GM12878 (cell line): Measurements from ENCODE around the gene SPHK1.

Experiments used
- CTCF ChIP-seq, 3 experiments: IDR thresholded peaks in 2 of 3; conservative IDR thresholded peaks in 1 of 3; 2 replicates each; pipeline ENCODE4 v1.5.1; 2011; ENCODE audit warnings: low read depth in 3 of 3, low read length in 3 of 3, mild to moderate bottlenecking in 3 of 3, control low read depth in 2 of 3, moderate library complexity in 2 of 3, inconsistent platforms in 1 of 3, mixed read lengths in 1 of 3; ENCODE audit not compliant: control insufficient read depth in 2 of 3, insufficient read depth in 1 of 3; ENCODE audit errors: extremely low read depth in 1 of 3
- DPF2 ChIP-seq: fragments of 450-650 bp; IDR thresholded peaks from 2 replicates; pipeline ENCODE4 v1.6.1; 2017; ENCODE audit warnings: mild to moderate bottlenecking
- HDAC2 ChIP-seq: fragments of 200-600 bp; sonication (generic); IDR thresholded peaks from 2 replicates; pipeline ENCODE4 v1.6.1; 2017
- LARP7 ChIP-seq: fragments of 450-650 bp; IDR thresholded peaks from 2 replicates; pipeline ENCODE4 v1.6.1; 2017; ENCODE audit warnings: mild to moderate bottlenecking
- NFIC ChIP-seq: IDR thresholded peaks from 2 replicates; pipeline ENCODE4 v1.6.1; 2012; ENCODE audit warnings: low read depth, mild to moderate bottlenecking, inconsistent platforms, low read length, moderate library complexity
- POLR2AphosphoS5 ChIP-seq: IDR thresholded peaks from 2 replicates; pipeline ENCODE4 v1.6.1; 2011; ENCODE audit warnings: mild to moderate bottlenecking, low read length, inconsistent platforms
- RAD21 ChIP-seq: IDR thresholded peaks from 2 replicates; pipeline ENCODE4 v1.6.1; 2011; ENCODE audit warnings: mild to moderate bottlenecking, low read depth, low read length, moderate library complexity; ENCODE audit not compliant: insufficient read depth
- SIX5 ChIP-seq: IDR thresholded peaks from 2 replicates; pipeline ENCODE4 v1.6.1; 2011; ENCODE audit warnings: mild to moderate bottlenecking, low read depth, low read length, moderate library complexity; ENCODE audit not compliant: severe bottlenecking
- TCF12 ChIP-seq: IDR thresholded peaks from 2 replicates; pipeline ENCODE4 v1.6.1; 2011; ENCODE audit warnings: low read depth, mild to moderate bottlenecking, low read length

GRCh38 chr17:76382803-76383545, 1.4 kb upstream of the SPHK1 start:
- no peak for TF ChIP-seq DPF2
- TF ChIP-seq TCF12: no peak
- no peak for TF ChIP-seq CTCF (IDR thresholded peaks at IDR 0.05 in 2 of 3, conservative IDR thresholded peaks at IDR 0.05 in 1 of 3; ENCODE audit: control insufficient read depth in 2 of 3, extremely low read depth in 1 of 3, insufficient read depth in 1 of 3, low read depth in 3 of 3, low read length in 3 of 3)
- no peak for TF ChIP-seq LARP7
- TF ChIP-seq SIX5: no peak
- no peak for TF ChIP-seq NFIC
- no peak for TF ChIP-seq POLR2AphosphoS5
- no peak for TF ChIP-seq RAD21
- no peak for TF ChIP-seq HDAC2
